GM12878 (cell line): ENCODE results near the gene PRELID2. TPM values are rescaled to one million over a fixed set of nuclear protein-coding genes. Genes with fewer than 3 reads are reported as not detected.

Source experiments
- ATAC-seq: fragments of 200-7000 bp; cut with Tn5 transposase; 3 replicates; pipeline ENCODE4 v1.9.1; 2020; ENCODE audit warnings: mild to moderate bottlenecking, moderate library complexity
- BruUV-seq: library from RNA; stranded (reverse); fragments of 400-500 nt; replicated peaks from 2 replicates; lab custom pipeline; 2021; lab: Mats Ljungman, UMichigan
- CTCF ChIA-PET: fragments of 300-600 bp; sonication (Branson Sonifier 250); formaldehyde crosslinking; extraction: SDS; loops from one replicate; lab custom pipeline; 2021; ENCODE audit warnings: inconsistent platforms; lab: Yijun Ruan, JAX
- POLR2A ChIA-PET: fragments of 350-600 bp; formaldehyde crosslinking; extraction: SDS; loops from one replicate; lab custom pipeline; 2021; ENCODE audit warnings: inconsistent platforms; lab: Charles Lee
- RAD21 ChIA-PET: fragments of 300-600 bp; sonication (Branson Sonifier 250); formaldehyde crosslinking; loops from one replicate; lab custom pipeline; 2023; ENCODE audit warnings: antibody characterized with exemption; ENCODE audit not compliant: unreplicated experiment; lab: Charles Lee
- SMC1A ChIA-PET: fragments of 300-600 bp; sonication (Branson Sonifier 250); formaldehyde crosslinking; loops from one replicate; lab custom pipeline; 2023; ENCODE audit not compliant: unreplicated experiment, uncharacterized antibody; lab: Charles Lee
- DNase-seq: peaks from one replicate; pipeline ENCODE4 v3.0.0-alpha.2; 2011; ENCODE audit warnings: low read depth, low spot score
- FAIRE-seq: peaks from 3 replicates; lab custom pipeline; 2011; peaks lifted over from hg19 to GRCh38; lab: Jason Lieb, UNC
- H2AFZ ChIP-seq: 2 replicates; pipeline ENCODE4 v1.6.0; 2011; ENCODE audit warnings: low read depth, low read length, control low read depth; ENCODE audit not compliant: control insufficient read depth
- H3K27ac ChIP-seq: 2 replicates; pipeline ENCODE4 v1.5.1; 2011; ENCODE audit warnings: control low read depth; ENCODE audit not compliant: control insufficient read depth, insufficient read depth
- H3K27me3 ChIP-seq, 2 experiments: replicated peaks in 1 of 2; 2 replicates each; pipeline versions ENCODE4 v1.6.0 to v1.6.1; 2011; ENCODE audit warnings: low read length in 1 of 2; ENCODE audit not compliant: control insufficient read depth in 2 of 2, insufficient read depth in 2 of 2
- H3K36me3 ChIP-seq, 2 experiments: 2 replicates each; pipeline ENCODE4 v1.5.1; 2011; ENCODE audit warnings: low read length in 1 of 2; ENCODE audit not compliant: control insufficient read depth in 2 of 2, insufficient read depth in 2 of 2
- H3K4me1 ChIP-seq: 2 replicates; pipeline ENCODE4 v1.6.1; 2011; ENCODE audit warnings: mild to moderate bottlenecking, low read length, moderate library complexity, mixed read lengths; ENCODE audit not compliant: control insufficient read depth, insufficient read depth
- H3K4me2 ChIP-seq: 2 replicates; pipeline ENCODE4 v1.6.0; 2011; ENCODE audit warnings: control low read depth; ENCODE audit not compliant: control insufficient read depth, insufficient read depth
- H3K4me3 ChIP-seq: fragments of 200-600 bp; sonication (generic); 2 replicates; pipeline ENCODE4 v1.5.1; 2016
- H3K79me2 ChIP-seq: 2 replicates; pipeline ENCODE4 v1.6.0; 2011; ENCODE audit warnings: low read length; ENCODE audit not compliant: control insufficient read depth, insufficient read depth
- H3K9ac ChIP-seq: 2 replicates; pipeline ENCODE4 v1.8.0; 2011; ENCODE audit warnings: low read length, control low read depth, mixed read lengths; ENCODE audit not compliant: control insufficient read depth, insufficient read depth
- H3K9me3 ChIP-seq: replicated peaks from 3 replicates; pipeline ENCODE4 v1.5.1; 2011; ENCODE audit warnings: mild to moderate bottlenecking, low read length; ENCODE audit not compliant: control insufficient read depth, insufficient read depth
- H4K20me1 ChIP-seq: 2 replicates; pipeline ENCODE4 v1.6.0; 2011; ENCODE audit not compliant: control insufficient read depth, insufficient read depth
- GATAD2B ChIP-seq: fragments of 450-650 bp; conservative IDR thresholded peaks from 2 replicates; pipeline ENCODE4 v1.6.1; 2017; ENCODE audit warnings: low read depth, mild to moderate bottlenecking, moderate library complexity
- IKZF1 ChIP-seq: fragments of 450-650 bp; conservative IDR thresholded peaks from 2 replicates; pipeline ENCODE4 v1.6.1; 2017; ENCODE audit warnings: antibody characterized with exemption, mild to moderate bottlenecking
- MEF2A ChIP-seq: IDR thresholded peaks from 2 replicates; pipeline ENCODE4 v1.6.1; 2011; ENCODE audit warnings: low read depth, mild to moderate bottlenecking, low read length, moderate library complexity; ENCODE audit not compliant: insufficient read depth
- MTA2 ChIP-seq: fragments of 450-650 bp; IDR thresholded peaks from 2 replicates; pipeline ENCODE4 v1.6.1; 2016; ENCODE audit warnings: low read depth, mild to moderate bottlenecking, moderate library complexity
- NFYB ChIP-seq: IDR thresholded peaks from 2 replicates; pipeline ENCODE4 v1.6.1; 2011; ENCODE audit warnings: low read depth, mild to moderate bottlenecking, low read length, improper control_type of control experiment, moderate library complexity; ENCODE audit not compliant: insufficient read depth
- NRF1 ChIP-seq: conservative IDR thresholded peaks from 2 replicates; pipeline ENCODE4 v1.6.1; 2011; ENCODE audit warnings: mild to moderate bottlenecking, low read depth, low read length, improper control_type of control experiment
- STAT1 ChIP-seq: fragments of 450-650 bp; conservative IDR thresholded peaks from 2 replicates; pipeline ENCODE4 v1.6.1; 2014; ENCODE audit warnings: antibody characterized with exemption, mild to moderate bottlenecking
- ZNF384 ChIP-seq: IDR thresholded peaks from 2 replicates; pipeline ENCODE4 v1.6.1; 2012; ENCODE audit warnings: low read depth, mild to moderate bottlenecking, low read length, improper control_type of control experiment, borderline replicate concordance
- WGBS: methylation state at CpG from one replicate; pipeline ENCODE4 v1.1.6; 2016; ENCODE audit warnings: low lambda C conversion rate; ENCODE audit not compliant: insufficient replicate concordance, insufficient coverage; ENCODE audit errors: missing lambda C conversion rate; 5-methylcytosine and 5-hydroxymethylcytosine counted together
- in situ Hi-C: fragments of 300-500 bp; cut with MboI; formaldehyde crosslinking; loops from 9 replicates; pipeline ENCODE4 v1.14.3; 2018; ENCODE audit warnings: mixed read lengths
- intact Hi-C: fragments of 100-400 bp; cut with micrococcal nuclease; formaldehyde crosslinking; loops from one replicate; pipeline ENCODE4 v1.14.2; 2022; ENCODE audit not compliant: unreplicated experiment
- polyA plus RNA-seq, 11 experiments: library from polyadenylated mRNA; depleted of rRNA in 4 of 11; unstranded in 6 of 11; stranded (reverse) in 5 of 11; fragments of >200 nt; fragmentation: Nextera tagmentation in 4 of 11; fragmentation: Illumina TruSeq in 1 of 11; extraction: Ambion mirVana in 4 of 11; extraction: Trizol in 1 of 11; gene quantifications; 1 replicate in 1 of 11; 2 replicates in 10 of 11; pipeline versions ENCODE4 v1.2.1 to v1.2.3, GENCODE V29; 2011 to 2016; ENCODE audit warnings: inconsistent platforms in 2 of 11, missing spikeins in 2 of 11, low read depth in 1 of 11
- total RNA-seq, 4 experiments: library from RNA; depleted of rRNA in 3 of 4; stranded (reverse); fragments of >200 nt in 3 of 4; fragmentation: Illumina TruSeq in 1 of 4; extraction: Trizol in 1 of 4; gene quantifications; 2 replicates each; pipeline versions ENCODE4 v1.2.1 to v1.2.3, GENCODE V29; 2013 to 2021
- TF ChIP-seq, protein P1 (sequence below): IDR thresholded peaks from 2 replicates; pipeline ENCODE4 v1.6.1; 2012; ENCODE audit warnings: mild to moderate bottlenecking, low read depth, low read length
- TF ChIP-seq, protein P2 (sequence below): fragments of 450-650 bp; IDR thresholded peaks from 2 replicates; pipeline ENCODE4 v1.6.1; 2017; ENCODE audit warnings: mild to moderate bottlenecking, low read depth, inconsistent platforms; ENCODE audit not compliant: poor library complexity, severe bottlenecking
- TF ChIP-seq, protein P3 (sequence below): fragments of 450-650 bp; IDR thresholded peaks from 2 replicates; pipeline ENCODE4 v1.6.1; 2016; ENCODE audit warnings: mild to moderate bottlenecking

Gene PRELID2
- total and polyA plus RNA-seq, 10 of the 15 experiments (the other 5 are each of a cell fraction or from before 2014, with no cell fraction given): 0.07 to 0.31 (median 0.13) TPM; not detected in 5

DNA sequence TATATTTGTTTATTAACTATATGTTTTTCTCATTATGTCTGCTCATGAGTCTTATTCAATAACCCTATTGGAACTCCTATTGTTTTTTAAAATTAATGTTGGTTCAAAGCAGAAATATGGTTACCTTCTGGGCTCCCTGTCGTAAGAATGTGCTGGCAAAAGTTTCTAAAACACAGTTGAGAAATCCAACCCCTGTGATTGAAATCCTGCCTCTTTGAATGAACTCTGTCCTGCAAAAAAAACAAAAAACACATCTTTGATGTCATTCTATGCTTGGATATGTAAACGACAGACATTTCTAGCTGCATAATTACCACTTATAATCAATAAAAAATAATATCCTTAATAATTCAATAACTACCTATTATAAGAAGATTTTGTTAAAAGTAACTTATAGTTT lies 38.8 kb downstream of the PRELID2 start:
- TF ChIP-seq, protein P1, sequence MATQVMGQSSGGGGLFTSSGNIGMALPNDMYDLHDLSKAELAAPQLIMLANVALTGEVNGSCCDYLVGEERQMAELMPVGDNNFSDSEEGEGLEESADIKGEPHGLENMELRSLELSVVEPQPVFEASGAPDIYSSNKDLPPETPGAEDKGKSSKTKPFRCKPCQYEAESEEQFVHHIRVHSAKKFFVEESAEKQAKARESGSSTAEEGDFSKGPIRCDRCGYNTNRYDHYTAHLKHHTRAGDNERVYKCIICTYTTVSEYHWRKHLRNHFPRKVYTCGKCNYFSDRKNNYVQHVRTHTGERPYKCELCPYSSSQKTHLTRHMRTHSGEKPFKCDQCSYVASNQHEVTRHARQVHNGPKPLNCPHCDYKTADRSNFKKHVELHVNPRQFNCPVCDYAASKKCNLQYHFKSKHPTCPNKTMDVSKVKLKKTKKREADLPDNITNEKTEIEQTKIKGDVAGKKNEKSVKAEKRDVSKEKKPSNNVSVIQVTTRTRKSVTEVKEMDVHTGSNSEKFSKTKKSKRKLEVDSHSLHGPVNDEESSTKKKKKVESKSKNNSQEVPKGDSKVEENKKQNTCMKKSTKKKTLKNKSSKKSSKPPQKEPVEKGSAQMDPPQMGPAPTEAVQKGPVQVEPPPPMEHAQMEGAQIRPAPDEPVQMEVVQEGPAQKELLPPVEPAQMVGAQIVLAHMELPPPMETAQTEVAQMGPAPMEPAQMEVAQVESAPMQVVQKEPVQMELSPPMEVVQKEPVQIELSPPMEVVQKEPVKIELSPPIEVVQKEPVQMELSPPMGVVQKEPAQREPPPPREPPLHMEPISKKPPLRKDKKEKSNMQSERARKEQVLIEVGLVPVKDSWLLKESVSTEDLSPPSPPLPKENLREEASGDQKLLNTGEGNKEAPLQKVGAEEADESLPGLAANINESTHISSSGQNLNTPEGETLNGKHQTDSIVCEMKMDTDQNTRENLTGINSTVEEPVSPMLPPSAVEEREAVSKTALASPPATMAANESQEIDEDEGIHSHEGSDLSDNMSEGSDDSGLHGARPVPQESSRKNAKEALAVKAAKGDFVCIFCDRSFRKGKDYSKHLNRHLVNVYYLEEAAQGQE: no peak
- TF ChIP-seq STAT1: no peak
- no peak for TF ChIP-seq NFYB
- TF ChIP-seq GATAD2B: no peak
- TF ChIP-seq MEF2A: no peak
- TF ChIP-seq NRF1: no peak
- TF ChIP-seq IKZF1: no peak
- TF ChIP-seq, protein P2, sequence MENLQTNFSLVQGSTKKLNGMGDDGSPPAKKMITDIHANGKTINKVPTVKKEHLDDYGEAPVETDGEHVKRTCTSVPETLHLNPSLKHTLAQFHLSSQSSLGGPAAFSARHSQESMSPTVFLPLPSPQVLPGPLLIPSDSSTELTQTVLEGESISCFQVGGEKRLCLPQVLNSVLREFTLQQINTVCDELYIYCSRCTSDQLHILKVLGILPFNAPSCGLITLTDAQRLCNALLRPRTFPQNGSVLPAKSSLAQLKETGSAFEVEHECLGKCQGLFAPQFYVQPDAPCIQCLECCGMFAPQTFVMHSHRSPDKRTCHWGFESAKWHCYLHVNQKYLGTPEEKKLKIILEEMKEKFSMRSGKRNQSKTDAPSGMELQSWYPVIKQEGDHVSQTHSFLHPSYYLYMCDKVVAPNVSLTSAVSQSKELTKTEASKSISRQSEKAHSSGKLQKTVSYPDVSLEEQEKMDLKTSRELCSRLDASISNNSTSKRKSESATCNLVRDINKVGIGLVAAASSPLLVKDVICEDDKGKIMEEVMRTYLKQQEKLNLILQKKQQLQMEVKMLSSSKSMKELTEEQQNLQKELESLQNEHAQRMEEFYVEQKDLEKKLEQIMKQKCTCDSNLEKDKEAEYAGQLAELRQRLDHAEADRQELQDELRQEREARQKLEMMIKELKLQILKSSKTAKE: no peak
- TF ChIP-seq, protein P3, sequence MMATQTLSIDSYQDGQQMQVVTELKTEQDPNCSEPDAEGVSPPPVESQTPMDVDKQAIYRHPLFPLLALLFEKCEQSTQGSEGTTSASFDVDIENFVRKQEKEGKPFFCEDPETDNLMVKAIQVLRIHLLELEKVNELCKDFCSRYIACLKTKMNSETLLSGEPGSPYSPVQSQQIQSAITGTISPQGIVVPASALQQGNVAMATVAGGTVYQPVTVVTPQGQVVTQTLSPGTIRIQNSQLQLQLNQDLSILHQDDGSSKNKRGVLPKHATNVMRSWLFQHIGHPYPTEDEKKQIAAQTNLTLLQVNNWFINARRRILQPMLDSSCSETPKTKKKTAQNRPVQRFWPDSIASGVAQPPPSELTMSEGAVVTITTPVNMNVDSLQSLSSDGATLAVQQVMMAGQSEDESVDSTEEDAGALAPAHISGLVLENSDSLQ: no peak
- TF ChIP-seq ZNF384: no peak
- TF ChIP-seq MTA2: no peak
- TF ChIP-seq, all 136 proteins: peak for 0
- H3K9ac ChIP-seq: no peak overlapping the region
- in situ Hi-C loops (no loop called here), intact Hi-C loops (no loop called here)
- DNase-seq (no peak), ATAC-seq (no peak), FAIRE-seq (no peak)
- H3K4me3 ChIP-seq: no peak overlapping the region
- RAD21 ChIA-PET: no interaction called here
- no TSS peak for BruUV-seq
- 10% methylated on average over 2 of the region's 2 CpGs for WGBS
- no peaks in the 10 kb centered on the region for H3K9me3 ChIP-seq
- H3K27me3 ChIP-seq: no peaks in the 10 kb centered on the region
- no peaks in the 10 kb centered on the region for H4K20me1 ChIP-seq
- H2AFZ ChIP-seq: no peak overlapping the region
- no peaks in the 10 kb centered on the region for H3K36me3 ChIP-seq
- CTCF ChIA-PET: no interaction called here
- no peak overlapping the region for H3K4me2 ChIP-seq
- no peak overlapping the region for H3K27ac ChIP-seq
- POLR2A ChIA-PET: no interaction called here
- H3K4me1 ChIP-seq: no peaks in the 10 kb centered on the region
- H3K79me2 ChIP-seq: no peaks in the 10 kb centered on the region
- SMC1A ChIA-PET: no interaction called here
